K562 (cell line): Measurements from ENCODE around the gene UBE2M. TPM values are rescaled to one million over a fixed set of nuclear protein-coding genes. Genes with fewer than 3 reads are reported as not detected.
A peak's percentile ranks its signal among the peaks of the same experiment; 100 is the strongest.

Source experiments
- ATF4 ChIP-seq: fragments of 450-650 bp; formaldehyde crosslinking; IDR thresholded peaks from 2 replicates; pipeline ENCODE4 v1.4.0; 2022; ENCODE audit warnings: mild to moderate bottlenecking, moderate library complexity
- BRCA1 ChIP-seq, 2 experiments: fragments of 450-650 bp in 1 of 2; sonication (generic) in 1 of 2; formaldehyde crosslinking in 1 of 2; IDR thresholded peaks; 2 replicates each; pipeline versions ENCODE4 v1.5.0 to v1.6.1; 2017 to 2020; ENCODE audit warnings: mild to moderate bottlenecking in 1 of 2, missing genetic modification reagents in 1 of 2
- CBX5 ChIP-seq: IDR thresholded peaks from 2 replicates; pipeline ENCODE4 v1.6.1; 2014; ENCODE audit warnings: low read depth, borderline replicate concordance
- CTCF ChIP-seq, 3 experiments: IDR thresholded peaks in 2 of 3; conservative IDR thresholded peaks in 1 of 3; 2 replicates each; pipeline ENCODE4 v1.5.1; 2011 to 2012; ENCODE audit warnings: low read length in 3 of 3, mild to moderate bottlenecking in 3 of 3, control low read depth in 2 of 3, improper control_type of control experiment in 1 of 3, inconsistent platforms in 1 of 3, low read depth in 1 of 3, mixed read lengths in 1 of 3, moderate library complexity in 1 of 3; ENCODE audit not compliant: insufficient read depth in 2 of 3
- CXXC5 ChIP-seq: fragments of 250-450 bp; sonication (Bioruptor Pico); IDR thresholded peaks from 2 replicates; pipeline ENCODE4 v1.8.0; 2022; ENCODE audit warnings: inconsistent platforms, mild to moderate bottlenecking, moderate library complexity
- ELF2 ChIP-seq: fragments of 250-450 bp; sonication (Bioruptor Pico); IDR thresholded peaks from 2 replicates; pipeline ENCODE4 v1.5.0; 2021; ENCODE audit warnings: mild to moderate bottlenecking
- GATAD2A ChIP-seq: fragments of 450-650 bp; IDR thresholded peaks from 2 replicates; pipeline ENCODE4 v1.6.1; 2017
- HCFC1 ChIP-seq: IDR thresholded peaks from 2 replicates; pipeline ENCODE4 v1.6.1; 2012; ENCODE audit warnings: low read depth, low read length, improper control_type of control experiment
- HMBOX1 ChIP-seq: sonication (generic); IDR thresholded peaks from 2 replicates; pipeline ENCODE4 v1.6.1; 2016
- IFI16 ChIP-seq: fragments of 250-450 bp; sonication (Bioruptor Pico); IDR thresholded peaks from 2 replicates; pipeline ENCODE4 v2.1.2; 2022; ENCODE audit warnings: mild to moderate bottlenecking, inconsistent platforms
- MED1 ChIP-seq: sonication (generic); formaldehyde crosslinking; IDR thresholded peaks from 2 replicates; pipeline ENCODE4 v1.8.1; 2023; ENCODE audit warnings: missing genetic modification reagents, borderline replicate concordance
- RFX7 ChIP-seq: fragments of 250-450 bp; sonication (Bioruptor Pico); IDR thresholded peaks from 2 replicates; pipeline ENCODE4 v1.5.1; 2021; ENCODE audit warnings: mild to moderate bottlenecking
- SMARCB1 ChIP-seq: IDR thresholded peaks from 2 replicates; pipeline ENCODE4 v1.6.1; 2011; ENCODE audit warnings: improper control_type of control experiment, low read depth; ENCODE audit not compliant: insufficient read length
- SNRNP70 ChIP-seq: fragments of 200-400 bp; formaldehyde crosslinking; optimal IDR thresholded peaks from 2 replicates; pipeline ENCODE3; 2017; ENCODE audit warnings: low read depth, low read length
- TBL1XR1 ChIP-seq, 2 experiments: IDR thresholded peaks; 2 replicates each; pipeline ENCODE4 v1.6.1; 2012; ENCODE audit warnings: improper control_type of control experiment in 2 of 2, low read length in 2 of 2, mild to moderate bottlenecking in 1 of 2
- ZBTB12 ChIP-seq: fragments of 250-450 bp; sonication (Bioruptor Pico); IDR thresholded peaks from 2 replicates; pipeline ENCODE4 v1.4.0; 2020
- ZNF518B ChIP-seq: fragments of 250-450 bp; sonication (Bioruptor Pico); IDR thresholded peaks from 2 replicates; pipeline ENCODE4 v1.5.0; 2021; ENCODE audit warnings: mild to moderate bottlenecking, moderate library complexity
- ZNF561 ChIP-seq: fragments of 450-650 bp; formaldehyde crosslinking; conservative IDR thresholded peaks from 2 replicates; pipeline ENCODE4 v1.4.0; 2020; ENCODE audit warnings: mild to moderate bottlenecking, moderate library complexity
- ZNF695 ChIP-seq: fragments of 450-650 bp; formaldehyde crosslinking; IDR thresholded peaks from 2 replicates; pipeline ENCODE4 v1.4.0; 2020; ENCODE audit warnings: mild to moderate bottlenecking, moderate library complexity
- polyA plus RNA-seq, 8 experiments: library from polyadenylated mRNA; depleted of rRNA in 4 of 8; stranded (reverse) in 5 of 8; unstranded in 3 of 8; fragments of >200 nt; fragmentation: Nextera tagmentation in 2 of 8; fragmentation: Illumina TruSeq in 1 of 8; extraction: Ambion mirVana in 2 of 8; extraction: Trizol in 1 of 8; gene quantifications; 2 replicates each; pipeline versions ENCODE4 v1.2.1 to v1.2.3, GENCODE V29; 2011 to 2014; ENCODE audit warnings: inconsistent platforms in 1 of 8, missing spikeins in 1 of 8
- total RNA-seq, 7 experiments: library from RNA; depleted of rRNA in 6 of 7; stranded (reverse); fragments of >200 nt in 6 of 7; fragmentation: Illumina TruSeq in 2 of 7; extraction: Trizol in 2 of 7; gene quantifications; 2 replicates each; pipeline versions ENCODE4 v1.2.1 to v1.2.3, GENCODE V29; 2011 to 2021; ENCODE audit warnings: low replicate concordance in 1 of 7

The UBE2M gene
- total and polyA plus RNA-seq, 9 of the 15 experiments (the other 6 are each of a cell fraction or from before 2014, with no cell fraction given) = 0.92 to 163 (median 85.7) TPM

GRCh38 chr19:58554494-58555368 lies 3.7 kb downstream of the UBE2M start, which contains the start of gene CHMP2A (continued):
- TF ChIP-seq CBX5 (0 out of 2 replicates have a peak, but pooled peaks have one; percentile 12), CXXC5 (CRISPR knock-in tag) (peak; percentile 89), GATAD2A (no peak), IFI16 (CRISPR knock-in tag) (no peak), ZNF518B (no peak), SNRNP70 (peak; percentile 66), HCFC1 (peak; percentile 84), TBL1XR1 (IDR thresholded peaks at IDR 0.05; ENCODE audit: low read length in 2 of 2) (peak in 1 of 2 experiments; percentile 59; a peak in 1 of 4 replicates), ZBTB12 (peak; percentile 81), ELF2 (peak; percentile 94), ZNF561 (CRISPR knock-in tag) (no peak), SMARCB1 (no peak), ZNF695 (CRISPR knock-in tag) (peak; percentile 22), BRCA1 (IDR thresholded peaks at IDR 0.05) (no peak), BRCA1 (CRISPR knock-in tag; IDR thresholded peaks at IDR 0.05) (no peak), HMBOX1 (no peak), ATF4 (CRISPR knock-in tag) (peak; percentile 61), RFX7 (0 out of 2 replicates have a peak, but pooled peaks have one; percentile 12), MED1 (no peak), CTCF (IDR thresholded peaks at IDR 0.05 in 2 of 3, conservative IDR thresholded peaks at IDR 0.05 in 1 of 3; ENCODE audit: insufficient read depth in 2 of 3, low read depth in 1 of 3, low read length in 3 of 3) (0 out of 6 replicates have a peak, but pooled peaks of 1 of the 3 experiments have one; percentile 3)
